ENCODE results near the gene LSM4.

The LSM4 gene

DNA sequence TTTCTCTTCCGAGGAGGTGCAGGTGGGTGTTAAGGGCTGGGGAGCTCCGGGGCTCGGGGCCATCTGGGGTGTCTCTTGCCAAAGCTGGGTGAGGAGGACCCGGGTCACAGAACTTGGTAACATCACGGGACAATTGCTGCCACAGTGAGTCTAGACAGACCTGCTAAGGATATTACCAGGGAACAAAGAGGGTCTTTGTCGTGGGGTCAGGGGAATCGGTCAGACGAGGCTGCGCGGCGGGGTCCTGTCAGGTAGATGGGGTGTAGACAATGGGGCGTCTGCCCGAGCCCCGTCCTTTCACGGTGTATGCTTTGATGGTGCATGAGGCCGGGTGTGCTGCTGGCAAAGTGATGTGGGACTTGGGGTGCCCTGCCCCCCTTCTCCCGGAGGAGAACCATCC is 25.3 kb upstream of the LSM4 start:
- TF ChIP-seq, protein P1, sequence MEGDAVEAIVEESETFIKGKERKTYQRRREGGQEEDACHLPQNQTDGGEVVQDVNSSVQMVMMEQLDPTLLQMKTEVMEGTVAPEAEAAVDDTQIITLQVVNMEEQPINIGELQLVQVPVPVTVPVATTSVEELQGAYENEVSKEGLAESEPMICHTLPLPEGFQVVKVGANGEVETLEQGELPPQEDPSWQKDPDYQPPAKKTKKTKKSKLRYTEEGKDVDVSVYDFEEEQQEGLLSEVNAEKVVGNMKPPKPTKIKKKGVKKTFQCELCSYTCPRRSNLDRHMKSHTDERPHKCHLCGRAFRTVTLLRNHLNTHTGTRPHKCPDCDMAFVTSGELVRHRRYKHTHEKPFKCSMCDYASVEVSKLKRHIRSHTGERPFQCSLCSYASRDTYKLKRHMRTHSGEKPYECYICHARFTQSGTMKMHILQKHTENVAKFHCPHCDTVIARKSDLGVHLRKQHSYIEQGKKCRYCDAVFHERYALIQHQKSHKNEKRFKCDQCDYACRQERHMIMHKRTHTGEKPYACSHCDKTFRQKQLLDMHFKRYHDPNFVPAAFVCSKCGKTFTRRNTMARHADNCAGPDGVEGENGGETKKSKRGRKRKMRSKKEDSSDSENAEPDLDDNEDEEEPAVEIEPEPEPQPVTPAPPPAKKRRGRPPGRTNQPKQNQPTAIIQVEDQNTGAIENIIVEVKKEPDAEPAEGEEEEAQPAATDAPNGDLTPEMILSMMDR (conservative IDR thresholded peaks at IDR 0.05) = no peak
- H3K27ac ChIP-seq = no peak overlapping the region

DNA sequence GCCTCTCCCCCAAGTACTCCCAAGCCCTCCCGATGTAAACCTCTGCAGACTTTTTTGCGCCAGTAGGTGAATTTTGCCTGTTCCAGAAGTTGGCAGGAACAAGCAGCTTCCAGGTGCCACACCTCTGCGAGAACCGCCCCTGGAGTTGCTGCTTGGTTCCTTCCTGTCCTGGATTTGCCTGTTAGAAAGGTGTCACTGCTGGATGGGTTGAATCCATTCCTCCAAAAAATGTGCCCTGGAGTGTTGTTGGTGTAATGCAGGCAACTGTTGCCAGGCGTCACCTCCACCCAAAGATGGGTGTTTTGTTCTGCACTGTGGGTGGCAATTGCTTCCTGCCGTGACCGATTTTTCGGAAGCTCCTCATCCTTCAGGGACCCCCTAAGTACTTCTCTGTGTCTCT is 23.2 kb upstream of the LSM4 start:
- TF ChIP-seq, protein P1 (conservative IDR thresholded peaks at IDR 0.05) = peak; percentile 45
- H3K27ac ChIP-seq = 0 out of 2 replicates have a peak overlapping the region, but pooled peaks have one; percentile 14

DNA sequence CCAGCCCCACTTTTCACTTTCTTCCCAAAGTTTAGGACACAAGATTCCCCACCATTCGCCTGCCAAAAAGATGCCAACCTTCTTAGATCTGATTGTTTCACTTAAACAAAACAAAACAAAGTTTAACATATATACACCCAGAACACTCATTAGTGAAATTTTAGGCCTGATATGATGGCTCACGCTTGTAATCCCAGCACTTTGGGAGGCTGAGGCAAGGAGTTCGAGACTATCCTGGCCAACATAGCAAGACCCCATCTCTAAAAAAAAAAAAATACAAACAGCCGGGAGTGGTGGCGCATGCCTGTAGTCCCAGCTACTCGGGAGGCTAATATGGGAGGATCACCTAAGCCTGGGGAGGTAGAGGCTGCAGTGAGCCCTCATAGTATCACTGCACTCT is 22.4 kb upstream of the LSM4 start:
- TF ChIP-seq, protein P1 (conservative IDR thresholded peaks at IDR 0.05) = no peak
- no peak overlapping the region for H3K27ac ChIP-seq

DNA sequence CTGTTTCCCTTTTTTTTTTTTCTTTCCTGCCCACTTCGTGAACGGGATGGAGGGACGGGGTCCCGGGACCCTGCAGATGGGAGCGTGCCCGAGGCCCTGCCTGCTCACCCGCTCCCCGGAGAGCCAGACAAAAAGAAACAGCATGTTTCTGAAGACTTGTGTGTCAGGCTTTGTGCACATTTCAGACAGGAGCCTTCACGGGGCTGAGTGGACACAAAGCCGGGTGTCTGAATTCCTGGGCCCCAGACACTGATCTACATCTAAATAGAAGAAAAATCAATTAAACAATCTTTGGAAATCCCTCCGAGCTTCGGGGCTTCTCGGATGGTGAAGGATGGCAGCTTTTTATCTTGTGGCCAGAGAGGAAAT is 21.7 kb upstream of the LSM4 start:
- TF ChIP-seq, protein P1 (conservative IDR thresholded peaks at IDR 0.05) = no peak
- H3K27ac ChIP-seq = no peak overlapping the region

DNA sequence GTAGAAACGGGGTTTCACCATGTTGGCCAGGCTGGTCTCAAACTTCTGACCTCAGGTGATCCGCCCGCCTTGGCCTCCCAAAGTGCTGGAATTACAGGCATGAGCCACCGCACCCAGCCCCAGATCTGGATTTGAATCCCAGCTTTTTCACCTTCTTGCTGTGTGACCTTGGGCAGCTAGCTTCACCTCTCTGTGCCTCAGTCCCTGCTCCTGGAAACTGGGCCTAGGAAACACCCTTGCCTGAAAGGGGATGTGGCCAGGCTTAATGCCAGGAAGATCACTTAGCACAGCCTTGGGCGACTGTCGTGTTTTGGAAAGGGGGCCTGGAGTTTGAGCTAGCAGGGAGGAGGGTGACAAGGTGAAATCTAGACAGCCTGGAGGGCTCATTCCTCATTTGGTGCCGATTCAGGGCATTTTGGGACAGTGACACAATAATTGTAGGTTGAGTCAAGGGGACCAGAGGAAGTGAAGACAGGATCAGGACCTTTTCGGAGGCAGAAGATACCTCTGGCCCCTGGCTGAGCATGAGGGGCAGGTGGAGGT is 19.3 kb upstream of the LSM4 start:
- TF ChIP-seq, protein P1 (conservative IDR thresholded peaks at IDR 0.05) = no peak
- H3K27ac ChIP-seq = no peak overlapping the region

DNA sequence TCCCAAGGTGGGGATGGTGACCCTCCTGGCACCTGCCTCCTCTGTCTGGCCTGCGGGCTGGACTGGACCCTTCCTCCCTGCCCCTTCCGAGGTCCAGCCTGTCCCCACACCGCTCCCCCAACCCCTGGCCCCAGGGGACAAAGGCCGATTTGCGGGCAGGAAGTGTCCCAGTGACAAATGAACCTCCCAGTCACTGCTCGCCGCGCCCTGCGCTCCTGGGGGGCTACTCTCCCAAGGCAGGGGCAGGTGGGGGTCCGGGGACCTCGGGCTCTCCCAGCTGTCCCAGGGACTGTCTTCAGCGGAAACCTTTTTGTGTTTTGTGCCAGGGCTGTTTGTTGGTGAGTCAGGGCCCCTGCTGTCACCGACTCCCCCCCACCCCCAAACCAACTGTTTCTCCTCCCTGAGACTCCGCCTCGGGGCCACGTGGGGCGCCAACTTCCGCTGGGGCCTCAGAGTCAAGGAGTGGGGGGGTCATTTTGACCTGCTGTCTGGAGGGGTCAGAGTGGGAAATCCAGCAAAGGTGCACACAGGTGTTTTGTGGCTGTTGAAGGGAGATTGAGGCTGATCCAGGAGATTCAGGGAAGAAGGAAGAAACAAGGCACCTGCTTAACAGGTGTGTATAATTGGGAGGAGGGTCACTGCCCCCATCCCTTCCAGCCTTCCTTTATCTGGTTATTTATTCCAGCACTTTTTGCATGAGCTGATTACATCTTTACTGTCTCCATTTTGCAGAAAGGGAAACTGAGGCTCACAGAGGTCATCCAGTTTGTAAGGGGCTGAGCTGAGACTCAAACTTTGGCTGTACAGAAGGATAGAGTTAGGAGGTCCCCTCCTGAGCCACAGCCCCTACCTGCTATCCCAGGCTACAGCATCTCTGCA is 18.4 kb upstream of the LSM4 start:
- H3K27ac ChIP-seq = peak overlapping the region; percentile 65; the same call in 1 of the 2 replicates
- TF ChIP-seq, protein P1 (conservative IDR thresholded peaks at IDR 0.05) = no peak

DNA sequence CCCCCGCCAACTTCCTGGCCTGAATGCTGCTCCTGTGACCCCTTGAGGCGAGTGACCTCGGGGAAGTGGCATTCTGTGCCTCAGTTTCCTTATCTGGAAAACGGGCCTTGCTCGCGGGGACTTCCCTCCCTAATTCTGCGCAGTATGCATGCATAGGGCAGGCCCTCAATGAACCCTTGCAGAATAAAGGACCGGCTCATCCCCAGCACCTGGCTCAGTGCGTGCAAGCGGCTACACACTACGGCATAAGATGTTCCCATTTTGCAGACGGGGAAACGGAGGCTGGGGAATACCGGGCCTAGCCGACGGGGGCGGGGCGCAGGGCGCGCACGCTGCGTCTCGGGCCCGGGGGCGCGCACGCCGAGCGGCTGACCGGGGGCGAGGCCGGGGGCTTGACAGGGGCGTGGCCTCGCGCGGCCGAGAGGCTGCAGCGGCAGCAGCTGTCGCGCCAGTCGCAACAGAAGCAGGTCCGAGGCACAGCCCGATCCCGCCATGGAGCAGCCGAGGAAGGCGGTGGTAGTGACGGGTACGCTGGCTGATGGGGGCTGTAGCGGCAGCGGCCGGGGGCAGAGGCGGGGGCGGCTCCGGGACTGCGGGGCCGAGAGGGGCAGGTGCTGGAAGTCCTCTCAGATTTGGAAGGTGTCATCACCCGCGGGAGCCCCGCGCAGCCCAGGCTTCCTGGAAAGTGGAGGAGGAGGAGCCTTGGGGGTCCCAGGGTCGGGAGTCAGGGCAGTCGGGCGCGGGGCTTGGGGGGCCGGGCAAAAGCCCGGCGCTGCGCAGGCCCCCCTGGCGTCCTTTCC is 17.5 kb upstream of the LSM4 start, which contains the start of gene PGPEP1:
Gene PGPEP1, plus strand, starts transcription at position 409 of the 800 bp plus-strand sequence. Its CDS starts 84 bp downstream, at position 493.
- peak within 1 kb of the TSS; percentile 65; the same call in 1 of the 2 replicates for H3K27ac ChIP-seq

More for the DNA sequence above, 17.5 kb upstream of the LSM4 start, which contains the start of gene PGPEP1:
- TF ChIP-seq, protein P1 (conservative IDR thresholded peaks at IDR 0.05) = no peak
